NCI-H345 (cell line): ENCODE measurements around the gene SELENOS.

Experiments used
- DNase-seq: peaks from one replicate; lab custom pipeline; 2025; lab: John Stamatoyannopoulos, UW

Gene SELENOS

GRCh38 chr15:101250873-101251829 is 26.1 kb downstream of the SELENOS start:
- peak; percentile 52 for DNase-seq

- no peak for DNase-seq
These were observed 26.9 kb downstream of the SELENOS start for GRCh38 chr15:101250341-101250831.

- DNase-seq = no peak
These were observed 29.0 kb downstream of the SELENOS start for GRCh38 chr15:101248274-101248673.

- no peak for DNase-seq
These were observed 30.2 kb downstream of the SELENOS start for GRCh38 chr15:101246824-101247745.

DNA sequence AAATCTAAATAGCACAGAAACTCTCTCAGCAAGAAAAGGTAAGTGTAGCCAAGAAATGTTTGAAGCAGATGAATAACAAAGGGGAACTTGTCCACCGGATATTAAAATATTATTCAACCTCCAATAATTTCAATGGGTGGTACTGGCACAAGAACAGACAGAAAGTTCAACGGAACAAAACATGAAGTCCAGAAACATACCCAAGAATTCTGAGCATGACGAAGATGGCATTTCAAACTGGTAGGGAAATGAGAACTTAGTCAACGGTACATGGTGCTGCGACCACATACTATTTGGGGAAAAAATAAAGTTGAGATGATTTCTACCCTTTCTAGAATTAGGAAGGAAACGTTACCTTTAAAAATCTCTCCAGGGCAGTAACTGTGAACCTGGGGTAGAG is 30.9 kb downstream of the SELENOS start:
- DNase-seq = no peak

- no peak for DNase-seq
These were observed 32.2 kb downstream of the SELENOS start for GRCh38 chr15:101244889-101245668.

- DNase-seq = no peak
These were observed 33.1 kb downstream of the SELENOS start for GRCh38 chr15:101244036-101244781.

DNA sequence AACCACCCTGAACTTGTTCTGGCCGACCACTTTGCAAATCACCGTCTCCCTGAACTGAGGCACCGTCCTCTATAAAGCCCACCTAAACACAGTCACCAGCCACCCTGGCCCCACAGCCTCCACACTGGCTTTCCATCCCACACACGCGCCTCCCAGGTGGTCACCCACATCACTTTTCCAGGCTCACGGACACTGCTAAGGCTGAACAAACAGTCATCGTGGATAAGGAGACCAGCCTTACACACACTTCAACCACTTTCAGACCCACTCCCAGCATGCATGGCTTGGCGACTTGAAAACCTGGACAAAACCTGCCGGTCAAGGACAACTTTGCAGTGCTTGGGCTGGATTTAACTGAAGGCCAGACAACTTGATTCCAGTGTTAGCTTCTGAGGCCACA is 33.9 kb downstream of the SELENOS start:
- no peak for DNase-seq

DNA sequence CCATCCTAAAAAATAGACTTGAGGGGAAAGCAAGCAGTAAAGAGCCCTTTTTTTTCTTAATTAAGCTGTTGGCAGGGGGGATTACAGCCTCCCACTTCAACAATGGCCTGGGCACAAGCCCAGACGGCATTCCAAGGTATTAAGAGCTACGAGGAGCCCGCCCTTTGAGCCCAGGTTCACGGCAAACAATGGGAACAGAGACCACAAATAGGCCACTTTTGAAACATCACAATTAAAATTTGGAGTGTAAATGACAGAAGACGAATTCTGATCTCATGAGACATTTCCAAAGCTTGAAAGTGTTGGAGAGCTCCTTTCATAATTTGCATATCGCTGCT is 34.3 kb downstream of the SELENOS start:
- no peak for DNase-seq

- DNase-seq = no peak
These were observed 34.9 kb downstream of the SELENOS start for GRCh38 chr15:101242160-101242998.

DNA sequence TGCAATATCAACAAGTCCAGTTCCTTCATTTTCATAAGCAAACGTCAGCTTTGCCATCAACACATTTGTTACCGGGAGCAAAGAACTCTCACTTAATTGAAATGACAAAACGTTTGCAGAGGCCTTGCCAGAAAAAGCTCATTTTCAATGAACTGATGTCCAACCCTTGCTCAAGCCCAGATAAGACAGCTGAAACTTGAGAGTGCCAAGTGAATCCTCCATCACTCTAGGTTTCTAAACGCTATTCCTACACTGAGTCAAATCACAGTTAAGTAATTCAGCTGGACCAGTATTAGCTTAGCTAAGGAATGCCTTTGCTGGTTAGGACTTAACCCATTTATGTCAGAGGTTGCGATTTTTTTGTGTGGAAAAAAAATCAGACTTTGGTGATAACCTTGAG is 36.9 kb downstream of the SELENOS start:
- no peak for DNase-seq

GRCh38 chr15:101239724-101240136 is 37.6 kb downstream of the SELENOS start:
- no peak for DNase-seq

DNA sequence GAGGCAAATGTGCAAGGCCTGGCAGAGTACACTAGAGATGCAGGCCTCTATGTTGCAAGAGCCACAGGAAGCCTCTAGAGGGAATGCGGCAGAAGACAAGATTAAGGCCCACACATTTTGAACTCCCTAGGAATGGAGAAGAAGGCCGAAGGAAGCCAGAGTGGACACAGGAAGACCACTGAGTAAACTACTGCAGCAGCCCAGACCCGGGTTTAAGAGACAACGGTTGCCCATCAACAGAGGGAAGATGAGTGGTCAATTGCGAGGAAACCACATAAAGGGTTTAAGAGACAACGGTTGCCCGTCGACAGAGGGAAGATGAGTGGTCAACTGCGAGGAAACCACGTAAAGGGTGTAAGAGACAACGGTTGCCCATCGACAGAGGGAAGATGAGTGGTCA is 40.0 kb downstream of the SELENOS start:
- DNase-seq = no peak

- no peak for DNase-seq
These were observed 43.5 kb downstream of the SELENOS start for GRCh38 chr15:101233651-101234280.

- DNase-seq = no peak
These were observed 44.6 kb downstream of the SELENOS start for GRCh38 chr15:101232677-101233076.

GRCh38 chr15:101228313-101228712 is 49.0 kb downstream of the SELENOS start:
- DNase-seq = no peak

- no peak for DNase-seq
These were observed 51.6 kb downstream of the SELENOS start for GRCh38 chr15:101225658-101226057.
